NB4 (cell line): ENCODE measurements around the gene CACNA1D.

Experiments used
- MYC ChIP-seq: IDR thresholded peaks from 2 replicates; pipeline ENCODE4 v1.6.1; 2011; ENCODE audit warnings: low read depth, low read length
- POLR2A ChIP-seq: IDR thresholded peaks from 2 replicates; pipeline ENCODE4 v1.6.1; 2011; ENCODE audit warnings: mild to moderate bottlenecking; ENCODE audit not compliant: insufficient read length; ENCODE audit errors: extremely low read depth
- TF ChIP-seq, protein P1 (sequence below): IDR thresholded peaks from one replicate; pipeline ENCODE4 v1.5.1; 2012; ENCODE audit warnings: low read depth, low read length
- TF ChIP-seq, protein P2 (sequence below): IDR thresholded peaks from 2 replicates; pipeline ENCODE4 v1.6.1; 2011; ENCODE audit warnings: low read depth, low read length

GRCh38 chr3:53642211-53642610 lies 147.8 kb downstream of the CACNA1D start:
- TF ChIP-seq POLR2A (no peak), MYC (no peak)
- TF ChIP-seq, protein P1, sequence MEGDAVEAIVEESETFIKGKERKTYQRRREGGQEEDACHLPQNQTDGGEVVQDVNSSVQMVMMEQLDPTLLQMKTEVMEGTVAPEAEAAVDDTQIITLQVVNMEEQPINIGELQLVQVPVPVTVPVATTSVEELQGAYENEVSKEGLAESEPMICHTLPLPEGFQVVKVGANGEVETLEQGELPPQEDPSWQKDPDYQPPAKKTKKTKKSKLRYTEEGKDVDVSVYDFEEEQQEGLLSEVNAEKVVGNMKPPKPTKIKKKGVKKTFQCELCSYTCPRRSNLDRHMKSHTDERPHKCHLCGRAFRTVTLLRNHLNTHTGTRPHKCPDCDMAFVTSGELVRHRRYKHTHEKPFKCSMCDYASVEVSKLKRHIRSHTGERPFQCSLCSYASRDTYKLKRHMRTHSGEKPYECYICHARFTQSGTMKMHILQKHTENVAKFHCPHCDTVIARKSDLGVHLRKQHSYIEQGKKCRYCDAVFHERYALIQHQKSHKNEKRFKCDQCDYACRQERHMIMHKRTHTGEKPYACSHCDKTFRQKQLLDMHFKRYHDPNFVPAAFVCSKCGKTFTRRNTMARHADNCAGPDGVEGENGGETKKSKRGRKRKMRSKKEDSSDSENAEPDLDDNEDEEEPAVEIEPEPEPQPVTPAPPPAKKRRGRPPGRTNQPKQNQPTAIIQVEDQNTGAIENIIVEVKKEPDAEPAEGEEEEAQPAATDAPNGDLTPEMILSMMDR = no peak
- TF ChIP-seq, protein P2, sequence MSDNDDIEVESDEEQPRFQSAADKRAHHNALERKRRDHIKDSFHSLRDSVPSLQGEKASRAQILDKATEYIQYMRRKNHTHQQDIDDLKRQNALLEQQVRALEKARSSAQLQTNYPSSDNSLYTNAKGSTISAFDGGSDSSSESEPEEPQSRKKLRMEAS = no peak
